ENCODE results near the gene TTC21A.
A peak's percentile ranks its signal among the peaks of the same experiment; 100 is the strongest.

The TTC21A gene

DNA sequence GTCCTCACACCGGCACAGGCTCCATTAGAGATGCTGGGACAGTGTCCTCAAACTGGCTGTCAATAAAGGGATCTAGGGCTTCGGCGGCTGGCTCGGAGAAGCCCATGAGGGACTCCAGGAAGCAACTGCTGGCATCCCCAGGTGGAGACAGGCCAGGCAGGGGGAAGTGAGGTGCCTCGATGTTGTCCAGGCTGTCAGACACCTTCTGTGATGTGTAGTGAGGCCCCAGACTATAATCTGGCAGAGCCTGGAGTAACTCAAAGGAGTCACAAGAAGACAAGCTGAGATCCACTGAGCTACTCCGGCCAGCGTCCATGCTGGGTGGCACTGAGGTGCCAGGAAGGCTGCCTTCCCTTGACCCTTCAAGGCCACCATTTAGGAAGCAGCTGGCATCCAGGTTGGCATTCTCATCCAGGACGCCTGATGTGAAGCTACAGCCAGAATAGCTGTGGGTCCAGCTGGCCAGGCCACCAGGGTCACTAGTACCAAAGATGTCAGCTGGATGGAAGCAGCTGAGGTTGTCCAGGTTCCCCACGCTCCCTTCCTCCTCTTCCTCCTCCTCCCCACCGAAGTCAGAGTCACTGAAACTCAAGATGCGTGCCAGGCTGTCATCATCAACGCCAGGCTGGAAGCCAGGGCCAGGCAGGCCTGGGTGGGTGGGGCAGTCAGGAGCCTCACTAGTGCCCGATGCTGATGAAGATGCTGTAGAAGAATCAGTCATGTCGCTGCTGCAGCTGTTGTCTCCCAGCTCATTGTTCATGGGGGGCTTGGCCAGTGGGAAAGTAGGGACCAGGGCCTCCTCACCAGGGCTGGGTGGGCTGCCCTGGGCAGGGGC is 35.8 kb downstream of the TTC21A start:
- peak overlapping the region; percentile 69 for H3K27ac Mint-ChIP-seq
- no peaks in the 10 kb centered on the region for H3K9me3 Mint-ChIP-seq
- no peak overlapping the region for H3K4me3 Mint-ChIP-seq
- no peak for DNase-seq
- H3K27me3 Mint-ChIP-seq = no peaks in the 10 kb centered on the region
- peaks cover 87% of the 10 kb centered on the region for H3K4me1 Mint-ChIP-seq (ENCODE audit: low read depth)
- H3K36me3 Mint-ChIP-seq (ENCODE audit: low read depth) = peaks cover 99% of the 10 kb centered on the region

DNA sequence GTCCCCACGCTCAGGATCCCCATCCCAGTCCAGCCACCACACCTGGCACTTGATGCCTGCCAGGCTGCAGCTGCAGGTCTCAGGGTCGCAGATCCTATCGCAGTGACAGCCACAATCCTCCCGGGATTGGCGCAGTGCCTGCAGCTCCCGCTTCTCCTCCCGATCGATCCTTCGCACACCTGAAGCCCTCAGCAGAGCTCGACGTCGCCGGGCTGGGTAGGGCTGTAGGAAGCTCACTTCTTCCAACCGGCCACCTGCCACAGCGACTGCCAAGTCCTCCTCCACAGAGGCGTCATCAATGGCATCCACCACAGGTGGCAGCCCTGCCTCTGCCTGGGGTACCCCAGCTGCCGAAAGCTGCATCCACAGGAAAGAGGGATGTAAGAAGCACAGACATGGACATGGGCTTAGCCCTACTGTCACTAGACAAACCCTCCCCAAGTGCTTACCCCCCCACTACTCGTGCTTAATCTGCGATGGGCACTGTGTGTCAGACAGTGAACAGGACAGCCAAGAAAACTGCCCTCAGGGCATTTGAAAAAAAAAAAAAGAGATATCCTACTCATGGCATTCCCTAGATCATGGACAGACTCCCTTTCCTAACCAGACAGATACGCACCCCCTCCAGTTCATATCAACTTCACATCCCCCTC is 36.7 kb downstream of the TTC21A start:
- H3K36me3 Mint-ChIP-seq (ENCODE audit: low read depth) = peaks cover 100% of the 10 kb centered on the region
- peaks cover 88% of the 10 kb centered on the region for H3K4me1 Mint-ChIP-seq (ENCODE audit: low read depth)
- no peaks in the 10 kb centered on the region for H3K9me3 Mint-ChIP-seq
- no peaks in the 10 kb centered on the region for H3K27me3 Mint-ChIP-seq
- H3K27ac Mint-ChIP-seq = peak overlapping the region; percentile 79
- no peak for DNase-seq
- no peak overlapping the region for H3K4me3 Mint-ChIP-seq

- Mint-ChIP-seq H3K9me3 (no peaks in the 10 kb centered on the region), H3K36me3 (ENCODE audit: low read depth) (peaks cover 100% of the 10 kb centered on the region), H3K27ac (peak overlapping the region; percentile 79), H3K4me1 (ENCODE audit: low read depth) (peaks cover 88% of the 10 kb centered on the region), H3K4me3 (no peak overlapping the region), H3K27me3 (no peaks in the 10 kb centered on the region)
- no peak for DNase-seq
Observed at GRCh38 chr3:39144748-39145380, 37.4 kb downstream of the TTC21A start.

- H3K27me3 Mint-ChIP-seq = no peaks in the 10 kb centered on the region
- H3K9me3 Mint-ChIP-seq = no peaks in the 10 kb centered on the region
- peak overlapping the region; percentile 99 for H3K27ac Mint-ChIP-seq
- no peak for DNase-seq
- H3K4me3 Mint-ChIP-seq = peak overlapping the region; percentile 90
- H3K36me3 Mint-ChIP-seq (ENCODE audit: low read depth) = peaks cover 100% of the 10 kb centered on the region
- H3K4me1 Mint-ChIP-seq (ENCODE audit: low read depth) = peaks cover 88% of the 10 kb centered on the region
Observed at GRCh38 chr3:39146083-39146501, 38.6 kb downstream of the TTC21A start.

GRCh38 chr3:39146611-39147591 is 39.4 kb downstream of the TTC21A start:
- Mint-ChIP-seq H3K4me3 (peak overlapping the region; percentile 90), H3K36me3 (ENCODE audit: low read depth) (peaks cover 100% of the 10 kb centered on the region), H3K9me3 (no peaks in the 10 kb centered on the region), H3K27ac (peak overlapping the region; percentile 99), H3K4me1 (ENCODE audit: low read depth) (peaks cover 86% of the 10 kb centered on the region), H3K27me3 (no peaks in the 10 kb centered on the region)
- peak; percentile 78 for DNase-seq

GRCh38 chr3:39147711-39148434 is 40.4 kb downstream of the TTC21A start:
- Mint-ChIP-seq H3K36me3 (ENCODE audit: low read depth) (peaks cover 98% of the 10 kb centered on the region), H3K4me3 (peak overlapping the region; percentile 90), H3K27ac (peak overlapping the region; percentile 99), H3K9me3 (no peaks in the 10 kb centered on the region), H3K4me1 (ENCODE audit: low read depth) (peaks cover 81% of the 10 kb centered on the region), H3K27me3 (no peaks in the 10 kb centered on the region)
- DNase-seq = peak; percentile 49

GRCh38 chr3:39148435-39149058 is 41.1 kb downstream of the TTC21A start:
- peak overlapping the region; percentile 99 for H3K27ac Mint-ChIP-seq

GRCh38 chr3:39149059-39149455 is 41.6 kb downstream of the TTC21A start:
- DNase-seq = no peak
- Mint-ChIP-seq H3K27me3 (no peaks in the 10 kb centered on the region), H3K9me3 (no peaks in the 10 kb centered on the region), H3K4me1 (ENCODE audit: low read depth) (peaks cover 77% of the 10 kb centered on the region), H3K27ac (peak overlapping the region; percentile 99), H3K36me3 (ENCODE audit: low read depth) (peaks cover 86% of the 10 kb centered on the region), H3K4me3 (peak overlapping the region; percentile 90)

More at GRCh38 chr3:39148435-39149058, 41.1 kb downstream of the TTC21A start:
- H3K9me3 Mint-ChIP-seq = no peaks in the 10 kb centered on the region
- peak overlapping the region; percentile 90 for H3K4me3 Mint-ChIP-seq
- H3K36me3 Mint-ChIP-seq (ENCODE audit: low read depth) = peaks cover 91% of the 10 kb centered on the region
- H3K27me3 Mint-ChIP-seq = no peaks in the 10 kb centered on the region
- peaks cover 75% of the 10 kb centered on the region for H3K4me1 Mint-ChIP-seq (ENCODE audit: low read depth)
- DNase-seq = peak; percentile 42

- H3K27me3 Mint-ChIP-seq = no peaks in the 10 kb centered on the region
- peaks cover 81% of the 10 kb centered on the region for H3K36me3 Mint-ChIP-seq (ENCODE audit: low read depth)
- peak overlapping the region; percentile 90 for H3K4me3 Mint-ChIP-seq
- no peak for DNase-seq
- H3K27ac Mint-ChIP-seq = peak overlapping the region; percentile 99
- peaks cover 77% of the 10 kb centered on the region for H3K4me1 Mint-ChIP-seq (ENCODE audit: low read depth)
- H3K9me3 Mint-ChIP-seq = no peaks in the 10 kb centered on the region
Observed at GRCh38 chr3:39149498-39150147, 42.1 kb downstream of the TTC21A start.

GRCh38 chr3:39150148-39150802 is 42.8 kb downstream of the TTC21A start:
- Mint-ChIP-seq H3K36me3 (ENCODE audit: low read depth) (peaks cover 74% of the 10 kb centered on the region), H3K4me1 (ENCODE audit: low read depth) (peaks cover 76% of the 10 kb centered on the region), H3K27ac (peak overlapping the region; percentile 99), H3K27me3 (no peaks in the 10 kb centered on the region), H3K4me3 (peak overlapping the region; percentile 90), H3K9me3 (no peaks in the 10 kb centered on the region)
- DNase-seq = no peak

DNA sequence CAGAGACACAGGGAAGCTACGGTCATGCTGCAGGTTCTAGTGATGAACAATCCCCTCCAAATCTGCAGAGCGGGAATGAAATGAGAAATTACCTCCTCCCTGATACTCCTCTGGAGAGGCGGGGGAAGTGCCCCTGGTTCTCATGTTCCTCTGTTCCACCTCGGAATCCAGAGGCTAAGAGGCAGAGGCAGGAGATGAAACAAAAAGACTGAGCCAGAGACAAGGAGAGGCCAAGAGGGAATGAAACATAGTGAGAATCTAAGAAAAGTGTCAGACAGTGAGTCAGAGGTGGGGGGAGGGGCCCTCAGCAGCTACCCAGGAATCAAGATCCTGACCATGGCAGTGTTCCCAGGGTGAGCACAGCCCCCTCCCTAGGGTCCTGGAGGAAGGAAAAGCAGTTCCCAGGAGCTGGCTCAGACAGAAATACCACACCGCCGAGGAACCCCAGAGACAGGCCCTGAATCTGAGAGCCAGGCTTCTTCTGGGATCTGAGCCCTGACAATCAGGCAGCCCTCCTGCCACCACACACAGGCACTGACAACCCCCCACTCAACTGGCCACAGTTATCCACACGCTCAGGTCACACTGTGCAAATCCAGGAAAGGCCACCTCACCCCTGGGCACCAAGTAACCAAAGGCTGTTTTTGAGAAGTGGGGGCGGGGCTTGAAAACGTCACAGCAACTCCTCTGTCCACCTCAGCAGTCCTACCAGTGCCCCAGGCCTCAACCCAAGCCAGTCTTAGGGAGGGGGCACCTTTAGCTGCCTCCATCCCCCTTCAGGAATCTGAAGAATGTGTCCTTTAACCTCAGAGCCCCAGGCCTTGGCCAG is 43.5 kb downstream of the TTC21A start:
- H3K4me3 Mint-ChIP-seq = peak overlapping the region; percentile 90
- DNase-seq = peak; percentile 82
- no peaks in the 10 kb centered on the region for H3K9me3 Mint-ChIP-seq
- no peaks in the 10 kb centered on the region for H3K27me3 Mint-ChIP-seq
- peaks cover 77% of the 10 kb centered on the region for H3K4me1 Mint-ChIP-seq (ENCODE audit: low read depth)
- peaks cover 67% of the 10 kb centered on the region for H3K36me3 Mint-ChIP-seq (ENCODE audit: low read depth)
- peak overlapping the region; percentile 99 for H3K27ac Mint-ChIP-seq

DNA sequence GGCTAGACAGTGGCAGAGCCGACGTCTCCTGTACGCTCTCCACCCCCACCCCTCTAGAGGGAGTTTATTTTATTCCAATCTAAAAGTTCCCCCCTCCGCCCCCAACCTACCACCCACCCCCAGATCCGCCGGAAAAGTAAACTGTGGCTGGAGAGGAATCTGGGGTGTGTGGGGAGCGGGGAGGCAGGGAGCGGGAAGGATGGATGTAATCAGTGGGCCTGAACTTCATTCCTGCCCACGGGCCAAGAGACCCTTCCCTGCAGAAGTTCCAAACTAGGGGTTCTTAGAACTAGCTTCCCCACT is 46.4 kb downstream of the TTC21A start:
- Mint-ChIP-seq H3K4me3 (peak overlapping the region; percentile 74), H3K9me3 (no peaks in the 10 kb centered on the region), H3K4me1 (ENCODE audit: low read depth) (peaks cover 51% of the 10 kb centered on the region), H3K27me3 (no peaks in the 10 kb centered on the region), H3K36me3 (ENCODE audit: low read depth) (peaks cover 38% of the 10 kb centered on the region), H3K27ac (peak overlapping the region; percentile 90)
- no peak for DNase-seq

Data from activated T-cell treated with anti-CD3 and anti-CD28 coated beads, Interleukin-2, amount 50 U/mL, for 24 hours (primary cell).